Neural progenitor cell (in vitro differentiated cells): ENCODE data around the gene TMEM247.

ENCODE experiments used
- CTCF ChIP-seq: fragments of 200-600 bp; sonication (generic); IDR thresholded peaks from 2 replicates; pipeline ENCODE4 v1.5.1; 2017; ENCODE audit warnings: antibody characterized with exemption, mild to moderate bottlenecking
- EZH2 ChIP-seq: fragments of 200-600 bp; sonication (generic); IDR thresholded peaks from 2 replicates; pipeline ENCODE4 v1.6.1; 2017; ENCODE audit warnings: antibody characterized with exemption, mild to moderate bottlenecking, moderate library complexity
- EZH2phosphoT487 ChIP-seq: fragments of 200-600 bp; sonication (generic); IDR thresholded peaks from 2 replicates; pipeline ENCODE4 v1.6.1; 2017; ENCODE audit warnings: antibody characterized with exemption

GRCh38 chr2:46517485-46517884 lies 38.1 kb downstream of the TMEM247 start:
- TF ChIP-seq EZH2 (no peak), EZH2phosphoT487 (no peak), CTCF (no peak)
